ENCODE data around the gene CPZ.

- TF ChIP-seq CTCF (IDR thresholded peaks at IDR 0.05), result no peak
- no peak for TF ChIP-seq POLR2AphosphoS5 (IDR thresholded peaks at IDR 0.05)
- no peak for TF ChIP-seq POLR2A (IDR thresholded peaks at IDR 0.05)
These were observed 20.6 kb upstream of the CPZ start for GRCh38 chr4:8571702-8572685.

Data from suprapubic skin (tissue), 4 donors.